Right lobe of liver (tissue), 6 donors: ENCODE measurements around the gene CD300E. TPM values are rescaled to one million over a fixed set of nuclear protein-coding genes. Genes with fewer than 3 reads are reported as not detected.
"Not testable (repeated sequence)": the region's sequence is repeated elsewhere in the genome, so short reads cannot be mapped to it uniquely, and the experiment has no call there.

Source experiments
- ATAC-seq, 4 donors: fragments of 200-7000 bp; cut with Tn5 transposase; one replicate each; pipeline ENCODE4 v1.9.1; 2020; ENCODE audit warnings: mild to moderate bottlenecking in 4 of 4, moderate library complexity in 4 of 4
- DNase-seq, 3 donors: peaks; one replicate each; pipeline ENCODE4 v3.0.0-alpha.2; 2020
- H3K27ac ChIP-seq, 3 donors: fragments of 200-600 bp; one replicate each; pipeline ENCODE4 v1.8.0; 2022
- H3K27me3 ChIP-seq, 2 donors: fragments of 200-600 bp; one replicate each; pipeline ENCODE4 v1.8.0; 2022
- H3K36me3 ChIP-seq, 4 donors: fragments of 200-600 bp; sonication (generic) in 1 of 4; one replicate each; pipeline versions ENCODE4 v1.5.1 to v1.8.0; 2017 to 2022; ENCODE audit warnings: control low read depth in 1 of 4
- H3K4me1 ChIP-seq, 4 donors: fragments of 200-600 bp; sonication (generic) in 1 of 4; one replicate each; pipeline versions ENCODE4 v1.5.1 to v1.8.0; 2017 to 2022; ENCODE audit warnings: control low read depth in 1 of 4
- H3K4me3 ChIP-seq, 3 donors: fragments of 200-600 bp; one replicate each; pipeline ENCODE4 v1.8.0; 2022
- H3K9me3 ChIP-seq, 4 donors: fragments of 200-600 bp; sonication (generic) in 1 of 4; one replicate each; pipeline versions ENCODE4 v1.5.1 to v1.8.0; 2017 to 2022; ENCODE audit warnings: control low read depth in 1 of 4
- POLR2A ChIP-seq: fragments of 450-650 bp; IDR thresholded peaks from one replicate; pipeline ENCODE4 v1.6.1; 2017; ENCODE audit warnings: antibody characterized with exemption, mild to moderate bottlenecking
- WGBS: methylation state at CpG from one replicate; pipeline ENCODE4 v1.1.6; 2018; ENCODE audit warnings: low coverage, low lambda C conversion rate; ENCODE audit not compliant: insufficient coverage; ENCODE audit errors: missing lambda C conversion rate; 5-methylcytosine and 5-hydroxymethylcytosine counted together
- intact Hi-C, 2 donors: fragments of 100-400 bp; cut with DNase I; formaldehyde crosslinking; loops; one replicate each; pipeline versions ENCODE4 v1.11.2 to v1.14.1; 2022
- total RNA-seq, 6 experiments: library from RNA; depleted of rRNA in 2 of 6; stranded (reverse); fragments of >200 nt in 2 of 6; fragmentation: NEBNext Ultra II Directional in 3 of 6; extraction: Animal tissue kit (Norgen Biotek cat#: 25700) in 3 of 6; gene quantifications; one replicate each; pipeline versions ENCODE4 v1.1.0 to v1.2.4, GENCODE V29; 2016 to 2023
- TF ChIP-seq, protein P1 (sequence below), 4 donors: fragments of 200-600 bp in 3 of 4; fragments of 450-650 bp in 1 of 4; IDR thresholded peaks; one replicate each; pipeline versions ENCODE4 v1.5.1 to v1.8.0; 2016 to 2022; ENCODE audit warnings: antibody characterized with exemption in 4 of 4, mild to moderate bottlenecking in 2 of 4
- donor health status: DM: no; HTN: yes; CAD: no.
- donor health status: DM: no; HTN: no; CAD: no.
- donor health status: DM: no; HTN: no; CAD: no.
- donor health status: DM: no; HTN: yes; CAD: no.
- donor health status: DM: no; HTN: yes; CAD: no.

Gene CD300E
- total RNA-seq, 6 experiments from 2014 or later = 0.07 to 0.91 (median 0.34) TPM

DNA sequence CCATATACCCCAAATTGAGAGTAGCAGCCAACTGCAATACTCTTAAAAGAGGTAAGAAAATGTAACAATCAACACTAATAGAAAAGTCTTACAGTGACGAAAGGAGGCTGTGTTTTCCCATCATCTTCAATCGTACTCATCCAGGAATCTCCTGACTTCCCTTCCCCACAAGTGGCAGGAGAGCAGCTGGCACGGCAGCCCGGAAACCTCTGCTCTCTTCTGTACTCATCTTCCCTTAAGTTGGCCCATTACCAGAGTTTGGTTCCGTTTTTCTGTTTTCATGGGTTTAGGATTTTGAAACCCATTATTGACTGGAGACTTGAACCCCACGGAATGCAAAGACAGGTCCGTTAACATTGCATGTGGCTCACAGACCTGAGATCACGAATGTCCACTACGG lies 44.6 kb downstream of the CD300E start:
- Histone ChIP-seq H3K27ac (no peak overlapping the region), H3K4me1 (no peaks in the 10 kb centered on the region), H3K4me3 (no peak overlapping the region), H3K9me3 (no peaks in the 10 kb centered on the region), H3K36me3 (no peaks in the 10 kb centered on the region), H3K27me3 (no peaks in the 10 kb centered on the region)
- intact Hi-C loops = no loop called here
- 42% methylated on average over 8 of the region's 9 CpGs for WGBS
- TF ChIP-seq, protein P1, sequence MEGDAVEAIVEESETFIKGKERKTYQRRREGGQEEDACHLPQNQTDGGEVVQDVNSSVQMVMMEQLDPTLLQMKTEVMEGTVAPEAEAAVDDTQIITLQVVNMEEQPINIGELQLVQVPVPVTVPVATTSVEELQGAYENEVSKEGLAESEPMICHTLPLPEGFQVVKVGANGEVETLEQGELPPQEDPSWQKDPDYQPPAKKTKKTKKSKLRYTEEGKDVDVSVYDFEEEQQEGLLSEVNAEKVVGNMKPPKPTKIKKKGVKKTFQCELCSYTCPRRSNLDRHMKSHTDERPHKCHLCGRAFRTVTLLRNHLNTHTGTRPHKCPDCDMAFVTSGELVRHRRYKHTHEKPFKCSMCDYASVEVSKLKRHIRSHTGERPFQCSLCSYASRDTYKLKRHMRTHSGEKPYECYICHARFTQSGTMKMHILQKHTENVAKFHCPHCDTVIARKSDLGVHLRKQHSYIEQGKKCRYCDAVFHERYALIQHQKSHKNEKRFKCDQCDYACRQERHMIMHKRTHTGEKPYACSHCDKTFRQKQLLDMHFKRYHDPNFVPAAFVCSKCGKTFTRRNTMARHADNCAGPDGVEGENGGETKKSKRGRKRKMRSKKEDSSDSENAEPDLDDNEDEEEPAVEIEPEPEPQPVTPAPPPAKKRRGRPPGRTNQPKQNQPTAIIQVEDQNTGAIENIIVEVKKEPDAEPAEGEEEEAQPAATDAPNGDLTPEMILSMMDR (IDR thresholded peaks at IDR 0.05) = no peak
- TF ChIP-seq POLR2A = no peak
- no peak for DNase-seq
- no peak for ATAC-seq

DNA sequence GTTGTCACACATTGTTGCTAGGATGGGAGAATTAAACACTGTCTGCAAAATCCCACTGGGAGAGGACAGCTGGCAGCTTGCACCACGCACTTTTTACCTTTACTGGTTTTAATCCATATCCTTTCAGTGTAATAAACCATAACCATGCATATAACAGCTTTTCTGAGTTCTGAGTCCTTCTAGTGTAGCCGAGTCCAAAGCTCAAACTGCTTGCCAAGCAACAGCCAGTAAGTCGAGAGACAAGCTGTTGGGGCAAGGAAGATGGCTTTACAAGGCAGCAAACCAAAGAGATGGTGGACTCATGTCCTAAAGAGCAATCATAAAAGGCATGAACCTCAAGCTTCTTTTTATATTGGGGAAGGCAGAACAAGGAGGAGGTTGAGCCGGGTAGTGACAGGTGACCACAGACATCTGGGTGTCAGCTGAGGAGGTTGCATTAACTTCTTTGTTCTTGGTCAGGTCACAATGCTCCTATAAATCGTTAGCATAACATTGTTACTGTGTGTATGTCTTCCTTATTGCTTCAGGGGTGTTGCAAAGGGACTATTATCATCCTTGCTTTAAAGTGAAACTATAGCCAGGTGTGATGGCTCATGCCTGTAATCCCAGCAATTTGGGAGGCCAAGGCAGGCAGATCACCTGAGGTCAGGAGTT lies 48.9 kb downstream of the CD300E start:
- Histone ChIP-seq H3K27me3 (no peaks in the 10 kb centered on the region), H3K4me1 (no peaks in the 10 kb centered on the region), H3K4me3 (no peak overlapping the region), H3K9me3 (no peaks in the 10 kb centered on the region), H3K27ac (no peak overlapping the region), H3K36me3 (no peaks in the 10 kb centered on the region)
- intact Hi-C loops = no loop called here
- 43% methylated on average over 4 of the region's 5 CpGs for WGBS
- DNase-seq (no peak), ATAC-seq (no peak)
- TF ChIP-seq, protein P1 (IDR thresholded peaks at IDR 0.05) = no peak
- TF ChIP-seq POLR2A = no peak

DNA sequence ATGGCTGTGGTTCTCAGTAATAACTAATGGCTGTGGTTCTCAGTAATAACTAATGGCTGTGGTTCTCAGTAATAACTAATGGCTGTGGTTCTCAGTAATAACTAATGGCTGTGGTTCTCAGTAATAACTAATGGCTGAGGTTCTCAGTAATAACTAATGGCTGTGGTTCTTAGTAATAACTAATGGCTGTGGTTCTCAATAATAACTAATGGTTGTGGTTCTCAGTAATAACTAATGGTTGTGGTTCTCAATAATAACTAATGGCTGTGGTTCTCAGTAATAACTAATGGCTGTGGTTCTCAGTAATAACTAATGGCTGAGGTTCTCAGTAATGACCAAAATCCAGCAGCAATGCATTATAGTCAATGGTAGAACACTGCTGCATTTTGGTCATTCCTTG lies 49.9 kb downstream of the CD300E start:
- H3K4me1 ChIP-seq, DNase-seq, H3K4me3 ChIP-seq, H3K36me3 ChIP-seq, H3K27ac ChIP-seq, H3K27me3 ChIP-seq, intact Hi-C loops, H3K9me3 ChIP-seq, ATAC-seq: not testable (repeated sequence)

DNA sequence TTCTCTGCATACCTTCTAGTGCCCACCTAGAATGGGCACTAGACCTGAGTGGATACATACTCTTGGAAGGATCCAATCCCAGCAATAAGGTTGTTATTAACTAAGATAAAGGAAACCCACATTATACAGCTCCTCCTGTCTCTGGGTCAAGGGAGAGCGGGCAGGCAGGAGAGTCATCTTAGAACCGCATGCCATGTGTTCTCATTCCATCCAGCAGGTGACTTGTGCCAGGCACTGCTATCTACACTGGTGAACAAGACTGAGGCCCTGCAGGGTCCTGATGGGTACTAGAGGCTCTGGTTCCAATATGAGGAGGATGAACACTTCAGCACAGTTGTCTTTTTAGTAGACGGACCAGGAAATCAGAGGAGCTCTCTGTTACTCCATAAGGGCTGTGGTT lies 50.4 kb downstream of the CD300E start:
- ATAC-seq (no peak), DNase-seq (no peak)
- 56% methylated on average over 1 of the region's 3 CpGs for WGBS
- Histone ChIP-seq H3K27ac (no peak overlapping the region), H3K36me3 (no peaks in the 10 kb centered on the region), H3K9me3 (no peaks in the 10 kb centered on the region), H3K27me3 (no peaks in the 10 kb centered on the region), H3K4me3 (no peak overlapping the region), H3K4me1 (no peaks in the 10 kb centered on the region)
- intact Hi-C loops = no loop called here
- no peak for TF ChIP-seq POLR2A
- TF ChIP-seq, protein P1 (IDR thresholded peaks at IDR 0.05) = no peak

DNA sequence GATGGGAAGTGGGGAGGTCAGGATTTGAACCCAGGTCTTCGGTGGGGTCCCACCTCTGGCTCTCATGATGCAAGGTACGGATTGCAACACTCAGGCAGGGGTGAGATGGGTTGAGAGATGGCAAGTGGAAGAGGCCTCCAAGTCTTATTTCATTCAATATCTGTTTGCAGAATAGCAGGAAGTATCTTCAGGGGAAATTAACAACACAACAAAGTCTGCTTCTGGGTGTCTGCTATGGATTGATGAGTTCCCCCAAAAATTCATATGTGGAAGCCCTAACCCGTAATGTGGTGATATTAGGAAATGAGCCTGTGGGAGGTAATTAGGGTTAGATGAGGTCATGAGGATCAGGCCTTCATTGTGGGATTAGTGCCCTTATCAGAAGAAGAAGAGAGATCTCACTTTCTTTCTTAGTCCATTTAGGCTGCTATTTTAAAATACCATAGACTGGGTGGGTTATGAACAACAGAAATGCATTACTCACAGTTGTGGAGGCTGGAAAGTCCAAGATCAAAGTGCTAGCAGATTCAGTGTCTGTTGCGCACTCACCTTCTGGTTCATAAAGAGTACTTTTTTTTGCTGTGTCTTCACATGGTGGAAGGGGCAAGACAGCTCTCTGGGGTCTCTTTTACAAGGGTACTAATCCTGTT lies 51.8 kb downstream of the CD300E start:
- ATAC-seq (no peak), DNase-seq (no peak)
- no peaks in the 10 kb centered on the region for H3K36me3 ChIP-seq
- no peak overlapping the region for H3K4me3 ChIP-seq
- H3K4me1 ChIP-seq = no peaks in the 10 kb centered on the region
- no peak for TF ChIP-seq POLR2A
- TF ChIP-seq, protein P1 (IDR thresholded peaks at IDR 0.05) = no peak
- H3K9me3 ChIP-seq = no peaks in the 10 kb centered on the region
- intact Hi-C loops = no loop called here
- no peak overlapping the region for H3K27ac ChIP-seq
- H3K27me3 ChIP-seq = no peaks in the 10 kb centered on the region
- 60% methylated on average over 4 of the region's 4 CpGs for WGBS
